Measurements from ENCODE around the gene LCLAT1.
"Not testable (repeated sequence)": the region's sequence is repeated elsewhere in the genome, so short reads cannot be mapped to it uniquely, and the experiment has no call there.

The LCLAT1 gene

DNA sequence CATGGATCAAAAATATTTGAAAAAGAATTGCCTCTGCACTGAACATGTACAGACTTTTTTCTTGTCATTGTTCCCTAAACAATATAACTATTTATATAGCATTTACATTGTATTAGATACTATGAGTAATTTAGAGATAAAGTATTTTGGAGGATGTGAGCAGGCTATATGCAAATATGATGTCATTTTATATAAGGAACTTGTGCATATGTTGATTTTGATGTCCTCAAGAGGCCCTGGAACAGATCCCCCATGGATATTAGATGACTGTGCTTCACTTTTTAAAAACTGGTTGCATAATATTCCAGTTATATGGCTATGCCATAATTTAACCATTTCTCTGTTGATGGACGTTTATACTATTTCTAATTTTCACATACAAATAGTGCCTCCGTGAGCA is 16.5 kb downstream of the LCLAT1 start:
- H3K4me1 ChIP-seq (ENCODE audit: control insufficient read depth, insufficient read depth, low read length): peaks cover 12% of the 10 kb centered on the region
- H3K9ac ChIP-seq (ENCODE audit: low read depth, low read length): no peak overlapping the region
- H3K9me3 ChIP-seq (ENCODE audit: control insufficient read depth, insufficient read depth, low read length): no peaks in the 10 kb centered on the region

DNA sequence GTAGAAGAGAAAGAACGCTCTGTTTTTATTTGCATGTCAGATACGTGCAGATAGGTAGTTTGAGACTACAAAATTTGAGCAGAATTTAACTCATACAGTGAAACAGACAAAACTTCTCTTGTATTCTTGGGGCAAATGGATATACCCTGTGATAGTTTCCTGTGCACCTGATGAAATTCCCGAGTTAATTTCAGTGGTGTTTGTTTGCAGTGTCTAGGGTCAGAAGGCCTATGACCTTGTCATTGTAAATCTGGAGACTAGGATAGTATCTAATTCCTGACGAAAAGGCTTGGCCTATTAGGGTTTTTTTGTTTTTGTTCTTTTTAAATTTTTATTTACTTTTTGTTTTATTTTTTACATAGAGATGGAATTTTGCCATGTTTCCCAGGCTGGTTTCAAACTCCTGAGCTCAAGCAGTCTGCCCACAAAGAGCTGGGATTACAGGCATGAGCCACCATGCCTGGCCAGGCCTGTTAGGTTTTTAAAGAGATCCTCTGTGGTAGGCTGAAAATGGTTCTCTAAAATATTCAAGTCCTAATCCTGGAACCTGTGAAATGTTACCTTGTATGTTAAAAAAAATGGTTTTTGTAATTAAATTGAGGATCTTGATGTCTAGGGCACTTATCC is 17.6 kb downstream of the LCLAT1 start:
- H3K4me1 ChIP-seq (ENCODE audit: control insufficient read depth, insufficient read depth, low read length): peaks cover 7% of the 10 kb centered on the region
- no peak overlapping the region for H3K4me3 ChIP-seq (ENCODE audit: low read depth, low read length)
- H3K9ac ChIP-seq (ENCODE audit: low read depth, low read length): no peak overlapping the region
- no peaks in the 10 kb centered on the region for H3K36me3 ChIP-seq (ENCODE audit: control insufficient read depth, insufficient read depth, low read length)
- H3K9me3 ChIP-seq (ENCODE audit: control insufficient read depth, insufficient read depth, low read length): no peaks in the 10 kb centered on the region
- H3K27me3 ChIP-seq (ENCODE audit: control insufficient read depth, insufficient read depth, low read length): no peaks in the 10 kb centered on the region

More for the DNA sequence above, 16.5 kb downstream of the LCLAT1 start:
- Histone ChIP-seq H3K4me3 (ENCODE audit: low read depth, low read length) (no peak overlapping the region), H3K27me3 (ENCODE audit: control insufficient read depth, insufficient read depth, low read length) (no peaks in the 10 kb centered on the region), H3K36me3 (ENCODE audit: control insufficient read depth, insufficient read depth, low read length) (no peaks in the 10 kb centered on the region)

DNA sequence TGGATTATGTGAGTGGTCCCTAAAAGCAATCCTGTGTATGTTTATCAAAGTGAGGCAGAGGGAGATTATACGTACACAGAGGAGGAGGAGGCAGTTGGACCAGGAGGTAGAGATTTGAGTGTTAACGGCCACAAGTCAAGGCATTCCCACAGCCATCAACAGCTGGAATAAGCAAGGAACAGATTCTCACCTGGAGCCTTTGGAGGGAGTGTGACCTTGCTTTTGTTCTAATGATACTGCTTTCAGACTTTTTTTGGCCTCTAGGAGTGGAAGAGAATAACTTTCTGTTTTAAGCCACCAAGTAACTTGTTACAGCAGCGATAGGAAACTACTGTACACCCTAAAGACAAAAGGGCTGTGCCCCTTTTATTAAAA is 18.1 kb downstream of the LCLAT1 start:
- H3K27me3 ChIP-seq (ENCODE audit: control insufficient read depth, insufficient read depth, low read length): no peaks in the 10 kb centered on the region
- no peak overlapping the region for H3K9ac ChIP-seq (ENCODE audit: low read depth, low read length)
- H3K4me3 ChIP-seq (ENCODE audit: low read depth, low read length): no peak overlapping the region
- H3K9me3 ChIP-seq (ENCODE audit: control insufficient read depth, insufficient read depth, low read length): no peaks in the 10 kb centered on the region
- peaks cover 7% of the 10 kb centered on the region for H3K4me1 ChIP-seq (ENCODE audit: control insufficient read depth, insufficient read depth, low read length)
- no peaks in the 10 kb centered on the region for H3K36me3 ChIP-seq (ENCODE audit: control insufficient read depth, insufficient read depth, low read length)

DNA sequence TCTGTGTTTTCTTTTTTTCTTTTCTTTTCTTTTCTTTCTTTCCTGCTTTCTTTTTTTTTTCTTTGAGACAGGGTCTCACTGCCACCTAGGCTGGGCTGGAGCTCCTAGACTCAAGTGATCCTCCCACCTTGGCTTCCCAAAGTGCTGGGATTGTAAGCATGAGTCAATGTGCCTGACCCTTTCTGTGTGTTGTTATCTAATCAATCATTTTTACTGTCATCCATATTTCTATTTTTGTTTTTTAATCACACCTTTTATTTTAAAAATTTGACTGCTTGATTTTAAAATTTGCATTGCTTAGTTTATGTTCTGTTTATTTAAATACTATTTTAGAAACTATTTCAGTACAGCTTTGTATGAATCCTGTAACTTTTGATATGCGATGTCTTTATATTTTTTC is 19.2 kb downstream of the LCLAT1 start:
- H3K36me3 ChIP-seq (ENCODE audit: control insufficient read depth, insufficient read depth, low read length): no peaks in the 10 kb centered on the region
- H3K27me3 ChIP-seq (ENCODE audit: control insufficient read depth, insufficient read depth, low read length): no peaks in the 10 kb centered on the region
- no peaks in the 10 kb centered on the region for H3K9me3 ChIP-seq (ENCODE audit: control insufficient read depth, insufficient read depth, low read length)
- no peak overlapping the region for H3K9ac ChIP-seq (ENCODE audit: low read depth, low read length)
- H3K4me1 ChIP-seq (ENCODE audit: control insufficient read depth, insufficient read depth, low read length): peaks cover 7% of the 10 kb centered on the region
- H3K4me3 ChIP-seq (ENCODE audit: low read depth, low read length): no peak overlapping the region

DNA sequence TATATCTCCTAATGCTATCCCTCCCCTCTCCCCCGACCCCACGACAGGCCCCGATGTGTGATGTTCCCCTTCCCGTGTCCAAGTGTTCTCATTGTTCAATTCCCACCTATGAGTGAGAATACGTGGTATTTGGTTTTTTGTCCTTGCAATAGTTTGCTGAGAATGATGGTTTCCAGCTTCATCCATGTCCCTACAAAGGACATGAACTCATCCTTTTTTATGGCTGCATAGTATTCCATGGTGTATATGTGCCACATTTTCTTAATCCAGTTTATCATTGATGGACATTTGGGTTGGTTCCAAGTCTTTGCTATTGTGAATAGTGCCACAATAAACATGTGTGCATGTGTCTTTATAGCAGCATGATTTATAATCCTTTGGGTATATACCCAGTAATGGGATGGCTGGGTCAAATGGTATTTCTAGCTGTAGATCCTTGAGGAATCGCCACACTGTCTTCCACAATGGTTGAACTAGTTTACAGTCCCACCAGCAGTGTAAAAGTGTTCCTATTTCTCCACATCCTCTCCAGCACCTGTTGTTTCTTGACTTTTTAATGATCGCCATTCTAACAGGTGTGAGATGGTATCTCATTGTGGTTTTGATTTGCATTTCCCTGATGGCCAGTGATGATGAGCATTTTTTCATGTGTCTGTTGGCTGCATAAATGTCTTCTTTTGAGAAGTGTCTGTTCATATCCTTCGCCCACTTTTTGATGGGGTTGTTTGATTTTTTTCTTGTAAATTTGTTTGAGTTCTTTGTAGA is 20.2 kb downstream of the LCLAT1 start:
- H3K9me3 ChIP-seq (ENCODE audit: control insufficient read depth, insufficient read depth, low read length); H3K36me3 ChIP-seq (ENCODE audit: control insufficient read depth, insufficient read depth, low read length); H3K4me1 ChIP-seq (ENCODE audit: control insufficient read depth, insufficient read depth, low read length); H3K27me3 ChIP-seq (ENCODE audit: control insufficient read depth, insufficient read depth, low read length); H3K4me3 ChIP-seq (ENCODE audit: low read depth, low read length); H3K9ac ChIP-seq (ENCODE audit: low read depth, low read length): not testable (repeated sequence)

DNA sequence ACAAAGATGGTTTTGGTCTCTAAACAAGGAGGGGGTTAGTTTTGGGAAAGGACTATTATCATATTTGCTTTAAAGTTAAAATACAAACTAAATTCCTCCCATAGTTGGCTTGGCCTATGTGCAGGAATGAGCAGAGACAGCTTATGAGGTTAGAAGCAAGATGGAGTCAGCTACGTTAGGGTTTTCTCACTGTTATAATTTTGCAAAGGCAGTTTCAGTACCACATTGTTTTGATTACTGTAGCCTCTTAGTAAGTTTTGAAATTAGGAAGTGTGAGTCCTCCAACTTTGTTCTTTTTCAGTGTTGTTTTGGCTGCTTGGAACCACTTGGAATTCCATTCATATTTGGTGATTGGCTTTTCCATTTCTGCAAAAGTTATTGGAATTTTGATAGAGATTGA is 23.4 kb downstream of the LCLAT1 start:
- Histone ChIP-seq H3K27me3 (ENCODE audit: control insufficient read depth, insufficient read depth, low read length) (no peaks in the 10 kb centered on the region), H3K4me3 (ENCODE audit: low read depth, low read length) (no peak overlapping the region), H3K9me3 (ENCODE audit: control insufficient read depth, insufficient read depth, low read length) (no peaks in the 10 kb centered on the region), H3K9ac (ENCODE audit: low read depth, low read length) (no peak overlapping the region), H3K36me3 (ENCODE audit: control insufficient read depth, insufficient read depth, low read length) (no peaks in the 10 kb centered on the region), H3K4me1 (ENCODE audit: control insufficient read depth, insufficient read depth, low read length) (peaks cover under 1% of the 10 kb centered on the region)

DNA sequence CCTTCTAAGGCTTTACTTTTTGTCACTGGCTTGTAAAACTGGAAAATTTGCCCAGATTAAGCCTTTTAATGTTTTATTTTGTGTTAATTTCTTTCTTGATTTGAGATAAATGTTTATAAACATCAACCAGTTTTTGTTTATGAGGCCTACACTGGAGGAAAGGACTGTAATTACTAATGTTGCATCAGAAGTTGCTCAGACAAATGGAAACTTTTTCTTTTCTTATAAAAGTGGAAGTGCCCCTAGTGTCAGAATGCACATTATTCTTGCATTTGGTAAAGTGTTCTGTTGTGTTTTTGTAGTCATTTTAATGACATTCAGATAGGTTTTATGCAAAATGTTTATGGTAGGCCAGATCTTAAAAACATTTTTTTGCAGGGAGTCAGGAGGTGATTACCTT is 25.3 kb downstream of the LCLAT1 start:
- no peak overlapping the region for H3K9ac ChIP-seq (ENCODE audit: low read depth, low read length)

DNA sequence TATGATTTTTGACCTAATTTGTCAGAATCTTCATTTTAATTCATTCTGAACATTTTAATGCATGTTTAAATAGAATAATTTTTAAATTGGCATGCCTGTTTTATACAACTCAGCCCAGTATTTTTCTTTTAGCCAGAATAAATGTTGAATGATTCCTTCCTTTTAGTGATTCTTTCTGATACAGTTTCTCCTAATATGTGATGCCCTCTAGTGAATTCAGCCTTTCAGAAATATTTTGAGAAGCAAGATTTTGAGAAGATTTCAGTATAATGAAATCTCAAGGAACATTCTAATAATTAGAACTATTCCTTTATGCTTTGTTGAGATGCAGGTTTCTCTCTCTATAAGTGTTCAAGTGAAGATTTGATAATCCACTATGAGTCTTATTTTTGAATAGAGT is 28.5 kb downstream of the LCLAT1 start:
- H3K36me3 ChIP-seq (ENCODE audit: control insufficient read depth, insufficient read depth, low read length): no peaks in the 10 kb centered on the region
- no peak overlapping the region for H3K9ac ChIP-seq (ENCODE audit: low read depth, low read length)
- no peaks in the 10 kb centered on the region for H3K9me3 ChIP-seq (ENCODE audit: control insufficient read depth, insufficient read depth, low read length)
- H3K4me3 ChIP-seq (ENCODE audit: low read depth, low read length): no peak overlapping the region
- H3K4me1 ChIP-seq (ENCODE audit: control insufficient read depth, insufficient read depth, low read length): no peaks in the 10 kb centered on the region
- H3K27me3 ChIP-seq (ENCODE audit: control insufficient read depth, insufficient read depth, low read length): no peaks in the 10 kb centered on the region

More for the DNA sequence above, 25.3 kb downstream of the LCLAT1 start:
- Histone ChIP-seq H3K9me3 (ENCODE audit: control insufficient read depth, insufficient read depth, low read length) (no peaks in the 10 kb centered on the region), H3K4me1 (ENCODE audit: control insufficient read depth, insufficient read depth, low read length) (no peaks in the 10 kb centered on the region), H3K27me3 (ENCODE audit: control insufficient read depth, insufficient read depth, low read length) (no peaks in the 10 kb centered on the region), H3K36me3 (ENCODE audit: control insufficient read depth, insufficient read depth, low read length) (no peaks in the 10 kb centered on the region), H3K4me3 (ENCODE audit: low read depth, low read length) (no peak overlapping the region)

DNA sequence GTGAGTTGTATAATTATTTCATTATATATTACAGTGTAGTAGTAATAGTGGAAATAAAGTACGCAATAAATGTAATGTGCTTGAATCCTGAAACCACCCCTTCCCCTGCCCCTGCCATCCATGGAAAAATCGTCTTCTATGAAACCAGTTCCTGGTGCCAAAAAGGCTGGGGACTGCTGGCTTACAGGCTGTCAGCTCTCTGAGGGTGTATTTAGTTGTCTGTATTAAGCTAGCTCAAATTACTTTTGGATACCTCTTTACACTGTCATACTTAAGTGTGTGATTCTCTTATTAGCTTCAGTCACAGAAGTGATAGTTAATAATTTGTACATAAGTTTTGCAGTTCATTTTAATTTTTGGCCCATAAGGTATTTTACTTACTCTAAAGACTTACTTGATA is 29.6 kb downstream of the LCLAT1 start:
- Histone ChIP-seq H3K4me1 (ENCODE audit: control insufficient read depth, insufficient read depth, low read length) (no peaks in the 10 kb centered on the region), H3K27me3 (ENCODE audit: control insufficient read depth, insufficient read depth, low read length) (no peaks in the 10 kb centered on the region), H3K9ac (ENCODE audit: low read depth, low read length) (no peak overlapping the region), H3K4me3 (ENCODE audit: low read depth, low read length) (no peak overlapping the region), H3K36me3 (ENCODE audit: control insufficient read depth, insufficient read depth, low read length) (no peaks in the 10 kb centered on the region), H3K9me3 (ENCODE audit: control insufficient read depth, insufficient read depth, low read length) (no peaks in the 10 kb centered on the region)

DNA sequence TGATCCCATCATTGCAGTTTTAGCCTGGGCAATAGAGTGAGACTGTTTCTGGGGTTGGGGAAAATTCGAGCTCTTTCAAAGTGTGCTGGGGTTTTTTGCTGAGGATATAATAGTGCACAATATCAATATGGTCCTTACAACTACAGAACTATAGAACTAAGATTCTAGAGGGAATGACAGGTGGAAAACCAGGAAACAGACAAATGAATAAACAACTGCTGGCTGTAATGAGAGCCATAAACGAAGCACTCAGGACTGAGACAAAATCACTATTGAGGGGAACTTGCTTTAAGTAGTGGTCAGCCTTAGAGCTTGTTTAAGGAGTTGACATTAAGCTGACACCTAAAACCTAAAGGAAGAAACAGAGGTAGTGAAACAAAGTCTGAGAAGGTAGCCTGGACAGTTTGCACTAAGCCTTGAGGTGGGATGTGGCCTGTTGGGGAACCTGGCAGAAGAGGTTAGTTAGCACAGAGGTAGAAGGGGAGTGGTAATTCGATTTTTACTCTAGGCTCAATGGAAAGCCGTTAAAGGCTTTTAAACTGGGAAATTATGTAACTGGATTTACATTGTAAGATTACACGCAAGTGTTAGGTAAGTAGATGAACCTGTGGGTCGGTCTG is 33.8 kb downstream of the LCLAT1 start:
- no peak overlapping the region for H3K4me3 ChIP-seq (ENCODE audit: low read depth, low read length)
- no peaks in the 10 kb centered on the region for H3K36me3 ChIP-seq (ENCODE audit: control insufficient read depth, insufficient read depth, low read length)
- H3K9ac ChIP-seq (ENCODE audit: low read depth, low read length): no peak overlapping the region
- no peaks in the 10 kb centered on the region for H3K27me3 ChIP-seq (ENCODE audit: control insufficient read depth, insufficient read depth, low read length)
- H3K4me1 ChIP-seq (ENCODE audit: control insufficient read depth, insufficient read depth, low read length): no peaks in the 10 kb centered on the region
- H3K9me3 ChIP-seq (ENCODE audit: control insufficient read depth, insufficient read depth, low read length): no peaks in the 10 kb centered on the region

DNA sequence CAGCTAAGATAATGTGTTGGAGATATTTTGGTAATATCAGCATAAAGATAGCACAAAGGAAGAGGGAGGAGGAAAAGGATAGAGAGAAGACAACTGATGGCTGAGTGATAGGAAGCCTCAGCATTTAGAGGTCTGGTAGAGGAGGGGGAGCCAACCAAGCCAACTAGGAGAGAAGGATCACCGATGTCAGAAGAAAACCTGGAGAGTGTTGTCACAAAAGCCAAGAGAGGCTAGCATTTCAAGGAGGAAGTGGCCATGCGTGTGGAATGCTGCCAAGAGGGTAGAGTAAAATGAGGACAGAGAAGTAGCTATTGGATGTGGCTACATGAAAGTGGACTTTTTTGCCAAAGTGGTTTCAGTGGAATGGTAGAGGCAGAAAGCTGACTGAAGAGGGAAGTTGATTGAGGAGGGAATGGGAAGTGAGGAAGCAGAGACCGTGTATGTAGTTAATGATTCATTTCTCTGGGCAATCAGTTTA is 34.3 kb downstream of the LCLAT1 start:
- H3K4me3 ChIP-seq (ENCODE audit: low read depth, low read length): no peak overlapping the region
- H3K9me3 ChIP-seq (ENCODE audit: control insufficient read depth, insufficient read depth, low read length): no peaks in the 10 kb centered on the region
- no peaks in the 10 kb centered on the region for H3K4me1 ChIP-seq (ENCODE audit: control insufficient read depth, insufficient read depth, low read length)
- H3K36me3 ChIP-seq (ENCODE audit: control insufficient read depth, insufficient read depth, low read length): no peaks in the 10 kb centered on the region
- no peaks in the 10 kb centered on the region for H3K27me3 ChIP-seq (ENCODE audit: control insufficient read depth, insufficient read depth, low read length)
- H3K9ac ChIP-seq (ENCODE audit: low read depth, low read length): no peak overlapping the region

DNA sequence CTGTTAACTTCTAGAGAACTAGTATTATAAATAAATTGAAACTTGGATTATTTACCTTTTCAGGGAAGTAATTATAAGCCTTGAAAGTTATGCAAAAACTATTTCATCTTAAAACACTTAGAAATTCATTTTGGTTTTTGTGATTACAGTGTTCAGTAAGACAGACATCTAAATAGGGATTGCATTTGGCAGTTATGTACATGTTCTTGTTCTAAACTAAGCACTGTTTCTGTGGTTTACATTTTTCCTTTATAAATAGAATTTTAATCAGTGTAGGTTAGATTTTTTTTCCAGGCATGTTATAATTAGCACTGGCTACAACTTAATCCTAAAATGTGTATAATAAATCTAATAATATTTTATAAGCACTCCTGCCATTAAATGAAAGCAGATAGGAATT is 35.0 kb downstream of the LCLAT1 start:
- Histone ChIP-seq H3K9ac (ENCODE audit: low read depth, low read length) (no peak overlapping the region), H3K27me3 (ENCODE audit: control insufficient read depth, insufficient read depth, low read length) (no peaks in the 10 kb centered on the region), H3K4me1 (ENCODE audit: control insufficient read depth, insufficient read depth, low read length) (no peaks in the 10 kb centered on the region), H3K4me3 (ENCODE audit: low read depth, low read length) (no peak overlapping the region), H3K9me3 (ENCODE audit: control insufficient read depth, insufficient read depth, low read length) (no peaks in the 10 kb centered on the region), H3K36me3 (ENCODE audit: control insufficient read depth, insufficient read depth, low read length) (no peaks in the 10 kb centered on the region)
